Caco-2 (cell line): ENCODE measurements around the gene ALOXE3. TPM values are rescaled to one million over a fixed set of nuclear protein-coding genes. Genes with fewer than 3 reads are reported as not detected.
"Not testable (repeated sequence)": the region's sequence is repeated elsewhere in the genome, so short reads cannot be mapped to it uniquely, and the experiment has no call there.

ENCODE experiments used
- BruUV-seq: library from RNA; stranded (reverse); fragments of 400-500 nt; replicated peaks from 2 replicates; lab custom pipeline; 2021; lab: Mats Ljungman, UMichigan
- CTCF ChIA-PET: fragments of 300-600 bp; sonication (Branson Sonifier 250); formaldehyde crosslinking; loops from one replicate; lab custom pipeline; 2022; ENCODE audit warnings: antibody characterized with exemption; lab: Charles Lee
- POLR2A ChIA-PET: fragments of 300-600 bp; sonication (Branson Sonifier 250); formaldehyde crosslinking; loops from one replicate; lab custom pipeline; 2022; ENCODE audit warnings: antibody characterized with exemption; lab: Charles Lee
- DNase-seq, 2 experiments: peaks; one replicate each; pipeline versions ENCODE4 v3.0.0 to v3.0.0-alpha.2; 2020 to 2022
- H3K27me3 ChIP-seq: replicated peaks from 2 replicates; pipeline ENCODE4 v1.6.0; 2011; ENCODE audit warnings: low read length; ENCODE audit not compliant: control insufficient read depth, insufficient read depth
- H3K36me3 ChIP-seq: 2 replicates; pipeline ENCODE4 v1.5.1; 2011; ENCODE audit warnings: low read length; ENCODE audit not compliant: control insufficient read depth, insufficient read depth
- H3K4me1 ChIP-seq: fragments of 250-450 bp; sonication (Bioruptor Pico); 2 replicates; pipeline ENCODE4 v1.5.1; 2020; ENCODE audit warnings: mild to moderate bottlenecking
- H3K4me3 ChIP-seq: 2 replicates; pipeline ENCODE4 v1.5.1; 2011; ENCODE audit warnings: low read depth, mild to moderate bottlenecking, control low read depth, low read length
- H3K9me3 ChIP-seq: fragments of 250-450 bp; sonication (Bioruptor Pico); 2 replicates; pipeline ENCODE4 v1.5.1; 2020; ENCODE audit warnings: mild to moderate bottlenecking, moderate library complexity
- H3K27ac Mint-ChIP-seq: one replicate; pipeline ENCODE4 v1.8.0; 2022; ENCODE audit warnings: mixed read lengths; ENCODE audit not compliant: unreplicated experiment
- H3K27me3 Mint-ChIP-seq: one replicate; pipeline ENCODE4 v1.8.0; 2022; ENCODE audit warnings: mixed read lengths; ENCODE audit not compliant: insufficient read depth, unreplicated experiment
- H3K36me3 Mint-ChIP-seq: one replicate; pipeline ENCODE4 v1.8.0; 2022; ENCODE audit warnings: mild to moderate bottlenecking, mixed read lengths; ENCODE audit not compliant: insufficient read depth, unreplicated experiment
- H3K4me1 Mint-ChIP-seq: one replicate; pipeline ENCODE4 v1.8.0; 2022; ENCODE audit warnings: low read depth, mixed read lengths; ENCODE audit not compliant: unreplicated experiment
- H3K4me3 Mint-ChIP-seq: one replicate; pipeline ENCODE4 v1.8.0; 2022; ENCODE audit warnings: mild to moderate bottlenecking, moderate library complexity, mixed read lengths; ENCODE audit not compliant: unreplicated experiment
- H3K9me3 Mint-ChIP-seq: one replicate; pipeline ENCODE4 v1.8.0; 2022; ENCODE audit warnings: mixed read lengths; ENCODE audit not compliant: unreplicated experiment
- CTCF ChIP-seq, 2 experiments: fragments of 200-600 bp in 1 of 2; IDR thresholded peaks; 1 replicate in 1 of 2; 2 replicates in 1 of 2; pipeline versions ENCODE4 v1.5.1 to v1.8.0; 2011 to 2022; ENCODE audit warnings: antibody characterized with exemption in 1 of 2, control low read depth in 1 of 2, inconsistent platforms in 1 of 2, low read depth in 1 of 2, low read length in 1 of 2, mild to moderate bottlenecking in 1 of 2, moderate library complexity in 1 of 2; ENCODE audit not compliant: insufficient read depth in 1 of 2, severe bottlenecking in 1 of 2, unreplicated experiment in 1 of 2
- intact Hi-C: fragments of 100-400 bp; cut with micrococcal nuclease; formaldehyde crosslinking; loops from one replicate; pipeline ENCODE4 v1.10.0; 2022; ENCODE audit not compliant: unreplicated experiment
- total RNA-seq: library from RNA; stranded (reverse); gene quantifications from 2 replicates; pipeline ENCODE4 v1.2.3, GENCODE V29; 2022

ALOXE3 gene
- total RNA-seq, 1 experiment from 2014 or later, result not detected

GRCh38 chr17:8080799-8081219 is 37.5 kb downstream of the ALOXE3 start:
- Mint-ChIP-seq H3K36me3 (no peaks in the 10 kb centered on the region), H3K4me3 (peak overlapping the region; percentile 73), H3K27ac (no peak overlapping the region), H3K4me1 (no peaks in the 10 kb centered on the region), H3K9me3 (no peaks in the 10 kb centered on the region), H3K27me3 (peaks cover 2% of the 10 kb centered on the region)
- ChIA-PET CTCF (interaction anchor here (1.3 kb wide), 1 partner anchor 13 kb away, joined by 3 read pairs; no protein-coding TSS in a partner anchor), POLR2A (no interaction called here)
- no peak for TF ChIP-seq CTCF (IDR thresholded peaks at IDR 0.05; ENCODE audit: insufficient read depth in 1 of 2, low read depth in 1 of 2, low read length in 1 of 2, severe bottlenecking in 1 of 2, unreplicated experiment in 1 of 2)
- no peaks in the 10 kb centered on the region for H3K27me3 ChIP-seq
- no peaks in the 10 kb centered on the region for H3K36me3 ChIP-seq
- no peak overlapping the region for H3K4me3 ChIP-seq
- no peaks in the 10 kb centered on the region for H3K4me1 ChIP-seq
- no peaks in the 10 kb centered on the region for H3K9me3 ChIP-seq
- no TSS peak for BruUV-seq
- no peak for DNase-seq
- intact Hi-C loops, result loop anchor here (5.0 kb wide), 1 partner anchor 36 kb away; the partner anchor contains the start of gene ALOXE3

- peak in 1 of 2 experiments; percentile 13 for TF ChIP-seq CTCF (IDR thresholded peaks at IDR 0.05; ENCODE audit: insufficient read depth in 1 of 2, low read depth in 1 of 2, low read length in 1 of 2, severe bottlenecking in 1 of 2, unreplicated experiment in 1 of 2)
- DNase-seq, result no peak
- H3K4me3 Mint-ChIP-seq, result peak overlapping the region; percentile 73
Observed at GRCh38 chr17:8080208-8080798, 38.0 kb downstream of the ALOXE3 start.

GRCh38 chr17:8079291-8080207 is 38.8 kb downstream of the ALOXE3 start:
- no peak overlapping the region for H3K27ac Mint-ChIP-seq
- ChIA-PET CTCF (interaction anchor here (0.7 to 1.3 kb wide), 3 partner anchors 14 to 140 kb away, joined by 3 to 4 read pairs (median 3); no protein-coding TSS in a partner anchor), POLR2A (interaction anchor here (0.5 kb wide), 1 partner anchor 1085 kb away, joined by 4 read pairs; no protein-coding TSS in a partner anchor)
- H3K9me3 Mint-ChIP-seq, result no peaks in the 10 kb centered on the region
- H3K4me3 Mint-ChIP-seq, result peak overlapping the region; percentile 73
- DNase-seq, result peak; percentile 48 to 73
- H3K9me3 ChIP-seq, result no peaks in the 10 kb centered on the region
- H3K36me3 ChIP-seq, result no peaks in the 10 kb centered on the region
- no peaks in the 10 kb centered on the region for H3K4me1 Mint-ChIP-seq
- peak; percentile 66 to 81 for TF ChIP-seq CTCF (IDR thresholded peaks at IDR 0.05; ENCODE audit: insufficient read depth in 1 of 2, low read depth in 1 of 2, low read length in 1 of 2, severe bottlenecking in 1 of 2, unreplicated experiment in 1 of 2)
- H3K4me3 ChIP-seq, result peak overlapping the region; percentile 50
- intact Hi-C loops, result loop anchor here (5.0 kb wide), 1 partner anchor 38 kb away; the partner anchor contains the start of gene ALOXE3
- peaks cover 7% of the 10 kb centered on the region for H3K27me3 Mint-ChIP-seq
- BruUV-seq, result no TSS peak
- H3K4me1 ChIP-seq, result no peaks in the 10 kb centered on the region
- H3K36me3 Mint-ChIP-seq, result no peaks in the 10 kb centered on the region
- H3K27me3 ChIP-seq, result no peaks in the 10 kb centered on the region

More at GRCh38 chr17:8080208-8080798, 38.0 kb downstream of the ALOXE3 start:
- intact Hi-C loops, result loop anchor here (5.0 kb wide), 1 partner anchor 37 kb away; the partner anchor contains the start of gene ALOXE3
- H3K27me3 Mint-ChIP-seq, result peaks cover 2% of the 10 kb centered on the region
- no peaks in the 10 kb centered on the region for H3K4me1 Mint-ChIP-seq
- ChIA-PET CTCF (interaction anchor here (1.3 kb wide), 1 partner anchor 13 kb away, joined by 3 read pairs; no protein-coding TSS in a partner anchor), POLR2A (no interaction called here)
- Histone ChIP-seq H3K4me1 (no peaks in the 10 kb centered on the region), H3K27me3 (no peaks in the 10 kb centered on the region), H3K36me3 (no peaks in the 10 kb centered on the region), H3K9me3 (no peaks in the 10 kb centered on the region), H3K4me3 (peak overlapping the region; percentile 11)
- no peak overlapping the region for H3K27ac Mint-ChIP-seq
- H3K36me3 Mint-ChIP-seq, result no peaks in the 10 kb centered on the region
- no peaks in the 10 kb centered on the region for H3K9me3 Mint-ChIP-seq
- BruUV-seq, result no TSS peak

DNA sequence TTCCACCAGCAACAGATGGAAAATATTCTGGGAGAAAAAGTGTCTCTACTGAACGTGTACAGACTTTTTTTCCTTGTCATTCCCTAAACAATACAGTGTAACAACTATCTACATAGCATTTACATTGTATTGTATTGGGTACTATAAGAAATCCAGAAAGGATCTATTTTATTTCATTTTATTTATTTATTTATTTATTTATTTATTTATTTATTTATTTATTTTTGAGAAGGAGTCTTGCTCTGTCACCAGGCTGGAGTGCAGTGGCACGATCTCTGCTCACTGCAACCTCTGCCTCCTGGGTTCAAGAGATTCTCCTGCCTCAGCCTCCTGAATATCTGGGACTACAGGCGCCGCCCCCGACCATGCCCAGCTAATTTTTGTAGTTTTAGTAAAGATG is 40.4 kb downstream of the ALOXE3 start:
- H3K27ac Mint-ChIP-seq, H3K27me3 ChIP-seq, BruUV-seq, intact Hi-C loops, H3K9me3 ChIP-seq, H3K4me3 Mint-ChIP-seq, POLR2A ChIA-PET, H3K4me1 ChIP-seq, H3K36me3 Mint-ChIP-seq, H3K4me1 Mint-ChIP-seq, H3K9me3 Mint-ChIP-seq, H3K27me3 Mint-ChIP-seq, H3K36me3 ChIP-seq, H3K4me3 ChIP-seq, DNase-seq: not testable (repeated sequence)
- CTCF ChIA-PET, result interaction anchor here (0.6 kb wide), 1 partner anchor 41 kb away, joined by 3 read pairs; no protein-coding TSS in a partner anchor
